Measurements from ENCODE around the gene ADARB2.

The ADARB2 gene

DNA sequence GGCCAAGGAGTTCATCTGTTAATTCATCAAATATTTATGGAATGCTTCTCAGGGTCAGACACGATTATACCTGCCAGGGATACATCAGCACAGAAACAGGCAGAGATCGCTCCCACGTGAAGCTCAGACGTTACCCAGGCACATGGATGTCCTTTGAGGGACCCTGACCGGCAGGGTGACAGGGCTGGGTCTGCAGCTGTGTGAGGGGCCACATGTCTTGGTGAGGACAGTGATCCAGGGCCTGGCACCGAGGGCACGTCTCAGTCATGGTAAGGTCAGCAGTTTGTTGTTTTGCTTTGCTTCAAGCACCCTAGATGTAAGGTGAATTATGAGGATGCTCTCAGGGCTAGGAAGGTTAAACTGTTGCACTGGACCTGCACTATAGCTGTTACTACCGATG, 453.2 kb downstream of the ADARB2 start:
- DNase-seq (ENCODE audit: low read depth): no peak

DNA sequence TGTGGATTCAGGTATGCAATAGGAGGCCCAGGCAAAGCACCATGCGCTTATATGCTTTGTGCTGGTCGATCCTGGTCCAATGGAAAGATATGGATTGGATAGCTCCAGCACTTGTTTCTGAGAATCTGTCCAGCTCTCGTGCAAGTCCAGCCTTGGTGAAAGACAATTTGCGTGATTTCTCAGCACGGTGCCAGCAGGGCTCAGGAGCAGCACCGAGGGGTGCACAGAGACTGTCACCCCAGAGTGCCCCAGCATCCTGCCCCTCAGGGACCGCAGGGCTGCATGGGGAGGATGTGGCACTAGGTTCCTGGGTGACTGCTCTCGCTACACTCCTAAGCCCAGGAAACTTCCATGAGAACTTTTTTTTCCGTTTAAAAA, 455.9 kb downstream of the ADARB2 start:
- DNase-seq (ENCODE audit: low read depth): no peak

GRCh38 chr10:1280466-1281404, 456.6 kb downstream of the ADARB2 start:
- DNase-seq (ENCODE audit: low read depth): no peak

GRCh38 chr10:1278306-1278705, 459.0 kb downstream of the ADARB2 start:
- DNase-seq (ENCODE audit: low read depth): no peak

- DNase-seq (ENCODE audit: low read depth): no peak
Observed at GRCh38 chr10:1274701-1275544, 462.4 kb downstream of the ADARB2 start.

DNA sequence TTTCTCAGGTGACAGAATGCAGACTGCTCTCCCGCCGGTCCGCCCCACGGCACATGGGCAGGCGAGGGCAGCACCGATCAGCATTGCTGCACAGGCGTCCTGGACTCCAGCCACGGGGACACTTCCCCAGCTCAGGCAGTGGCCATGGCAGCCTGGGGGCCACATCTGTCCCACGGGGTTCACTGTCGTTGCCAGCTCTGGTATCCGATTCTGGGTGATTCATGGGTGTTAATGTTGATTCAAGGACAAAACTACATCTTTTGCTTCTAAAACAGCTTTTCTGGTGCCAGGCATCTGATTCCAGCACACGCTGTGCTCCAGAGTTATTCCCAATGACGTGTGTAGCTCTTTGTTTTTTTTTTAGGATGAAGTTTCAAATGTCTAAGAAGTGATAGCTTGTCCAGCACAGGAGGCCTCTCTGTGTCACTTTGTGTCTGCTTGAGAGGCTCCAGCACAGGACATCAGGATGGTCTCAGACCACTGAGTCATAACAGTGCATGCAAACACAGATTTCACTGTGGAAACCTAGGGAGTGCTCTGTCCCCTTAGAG, 463.1 kb downstream of the ADARB2 start:
- no peak for DNase-seq (ENCODE audit: low read depth)

GRCh38 chr10:1273372-1274105, 463.8 kb downstream of the ADARB2 start:
- no peak for DNase-seq (ENCODE audit: low read depth)

- no peak for DNase-seq (ENCODE audit: low read depth)
Observed at GRCh38 chr10:1272777-1273161, 464.6 kb downstream of the ADARB2 start.

- DNase-seq (ENCODE audit: low read depth): no peak
Observed at GRCh38 chr10:1272079-1272776, 465.1 kb downstream of the ADARB2 start.

- no peak for DNase-seq (ENCODE audit: low read depth)
Observed at GRCh38 chr10:1270906-1271305, 466.4 kb downstream of the ADARB2 start.

- no peak for DNase-seq (ENCODE audit: low read depth)
Observed at GRCh38 chr10:1270490-1270889, 466.8 kb downstream of the ADARB2 start.

- no peak for DNase-seq (ENCODE audit: low read depth)
Observed at GRCh38 chr10:1268831-1269230, 468.5 kb downstream of the ADARB2 start.

- no peak for DNase-seq (ENCODE audit: low read depth)
Observed at GRCh38 chr10:1267568-1267967, 469.8 kb downstream of the ADARB2 start.

DNA sequence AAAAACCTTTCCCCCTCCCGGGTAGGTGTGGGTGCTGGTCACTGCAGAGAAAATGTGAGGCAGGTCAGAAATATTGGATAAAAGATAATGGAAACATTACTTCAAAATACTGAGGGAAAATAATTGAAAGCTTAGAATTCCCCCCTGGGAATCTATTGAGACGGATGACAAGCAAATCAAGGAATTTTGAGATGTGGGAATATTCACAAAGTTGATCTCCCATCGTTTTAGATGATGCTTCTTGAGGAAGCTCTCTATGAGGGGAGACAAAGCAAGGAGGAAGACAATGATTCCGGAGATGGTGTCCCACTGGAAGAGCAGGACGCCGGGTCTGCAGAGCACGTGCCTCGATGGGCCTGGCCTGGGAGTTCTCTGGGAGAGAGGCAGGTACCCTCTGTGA, 470.2 kb downstream of the ADARB2 start:
- DNase-seq (ENCODE audit: low read depth): no peak

DNA sequence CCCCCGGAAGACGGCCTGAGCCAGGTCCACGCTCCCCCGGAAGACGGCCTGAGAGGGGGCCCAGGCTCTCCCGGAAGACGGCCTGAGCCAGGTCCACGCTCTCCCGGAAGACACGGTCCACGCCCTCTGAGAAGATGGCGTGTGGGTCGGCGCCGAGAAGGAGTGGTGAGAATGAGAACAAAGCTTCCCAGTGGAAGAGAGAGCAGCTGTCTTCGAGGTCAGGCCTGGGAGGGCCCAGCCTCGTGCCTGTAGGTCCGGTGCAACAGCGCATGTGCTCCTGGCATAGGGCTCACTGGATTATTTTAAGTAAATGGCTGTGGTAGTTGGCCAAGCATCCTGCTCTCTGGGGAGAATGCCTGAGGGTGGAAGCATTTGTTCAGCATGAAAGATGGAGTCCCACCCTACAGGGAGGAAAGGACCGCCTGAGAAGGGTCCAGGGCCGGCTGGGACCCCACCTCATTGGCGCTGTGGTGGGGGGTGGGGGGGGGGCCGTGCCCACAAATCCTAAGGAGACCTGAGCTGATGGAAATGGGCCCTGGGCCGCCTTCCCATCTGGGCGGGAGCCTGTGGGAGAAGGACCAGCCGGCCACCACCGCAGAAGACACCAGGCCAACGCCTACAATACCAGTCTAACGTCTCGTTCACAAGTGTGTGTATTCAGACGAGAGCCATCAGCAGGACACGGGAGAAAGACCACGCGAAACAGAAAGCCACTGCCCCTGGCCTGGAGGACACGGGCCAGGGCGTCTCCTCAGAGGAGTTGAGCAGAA, 471.1 kb downstream of the ADARB2 start:
- DNase-seq (ENCODE audit: low read depth): no peak

DNA sequence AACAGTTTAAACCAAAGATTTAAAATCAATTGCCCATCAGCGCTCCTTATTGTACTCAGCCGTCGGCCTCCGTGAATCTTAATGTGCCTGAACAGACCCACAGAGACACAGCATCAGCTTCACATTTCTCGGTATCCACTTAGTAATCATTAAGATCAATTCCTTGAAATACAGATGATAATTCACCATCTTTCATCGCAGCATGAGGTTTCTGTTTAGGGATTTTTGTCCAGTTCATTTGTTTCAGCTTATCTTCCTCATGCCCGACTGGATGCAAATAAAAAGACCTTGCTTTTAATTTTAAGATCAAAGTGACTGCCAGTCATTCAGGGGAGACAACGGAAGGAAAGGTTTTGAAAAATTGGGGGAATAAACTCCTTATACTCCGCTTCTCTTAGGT, 473.3 kb downstream of the ADARB2 start:
- DNase-seq (ENCODE audit: low read depth): no peak

- DNase-seq (ENCODE audit: low read depth): no peak
Observed at GRCh38 chr10:1257274-1257673, 480.1 kb downstream of the ADARB2 start.

- DNase-seq (ENCODE audit: low read depth): no peak
Observed at GRCh38 chr10:1256432-1256725, 480.9 kb downstream of the ADARB2 start.

GRCh38 chr10:1255600-1256431, 481.5 kb downstream of the ADARB2 start:
- DNase-seq (ENCODE audit: low read depth): no peak

GRCh38 chr10:1255118-1255517, 482.2 kb downstream of the ADARB2 start:
- DNase-seq (ENCODE audit: low read depth): no peak
